NCI-H526 treated with DMSO at 0.1 percent for 48 hours (cell line): Measurements from ENCODE around the gene ALOX12B.
"Not testable (repeated sequence)": the region's sequence is repeated elsewhere in the genome, so short reads cannot be mapped to it uniquely, and the experiment has no call there.

Source experiments
- DNase-seq: peaks from one replicate; lab custom pipeline; 2025; lab: John Stamatoyannopoulos, UW

Gene ALOX12B

GRCh38 chr17:8044819-8045810 lies 42.4 kb downstream of the ALOX12B start:
- no peak for DNase-seq

GRCh38 chr17:8041979-8042378 lies 45.5 kb downstream of the ALOX12B start:
- DNase-seq = no peak

GRCh38 chr17:8041249-8041928 lies 46.1 kb downstream of the ALOX12B start:
- DNase-seq = peak; percentile 7

GRCh38 chr17:8039611-8040168 lies 47.8 kb downstream of the ALOX12B start:
- no peak for DNase-seq

GRCh38 chr17:8038954-8039610 lies 48.4 kb downstream of the ALOX12B start, which contains the start of gene ALOX15B:
Gene ALOX15B (plus strand): TSS chr17:8039059. CDS start chr17:8039156, 97 bp downstream.
- no peak for DNase-seq

- DNase-seq = no peak
These were observed 55.1 kb downstream of the ALOX12B start for GRCh38 chr17:8032442-8032841.

GRCh38 chr17:8031950-8032349 lies 55.6 kb downstream of the ALOX12B start:
- no peak for DNase-seq

GRCh38 chr17:8031261-8031661 lies 56.3 kb downstream of the ALOX12B start:
- no peak for DNase-seq

GRCh38 chr17:8029121-8029520 lies 58.4 kb downstream of the ALOX12B start:
- no peak for DNase-seq

- DNase-seq = no peak
These were observed 62.2 kb downstream of the ALOX12B start for GRCh38 chr17:8025176-8025911.

GRCh38 chr17:8024161-8024560 lies 63.4 kb downstream of the ALOX12B start:
- DNase-seq = not testable (repeated sequence)
